K562 (cell line): ENCODE results near the gene GNG14. TPM values are rescaled to one million over a fixed set of nuclear protein-coding genes. Genes with fewer than 3 reads are reported as not detected.

Source experiments
- ATAC-seq: fragments of 200-7000 bp; cut with Tn5 transposase; 3 replicates; pipeline ENCODE4 v1.9.1; 2020; ENCODE audit warnings: moderate library complexity
- BruUV-seq: library from RNA; stranded (reverse); fragments of 400-500 nt; replicated peaks from 2 replicates; lab custom pipeline; 2021; lab: Mats Ljungman, UMichigan
- CTCF ChIA-PET: fragments of 300-600 bp; formaldehyde crosslinking; extraction: SDS; loops from one replicate; lab custom pipeline; 2021; ENCODE audit warnings: low intra/inter-chr PET ratio; lab: Yijun Ruan, JAX
- POLR2A ChIA-PET: fragments of 300-600, 350-650 bp; sonication (Branson Sonifier 250); formaldehyde crosslinking; extraction: SDS; loops from one replicate; lab custom pipeline; 2021; ENCODE audit warnings: antibody characterized with exemption, inconsistent platforms; lab: Yijun Ruan, JAX
- DNase-seq, 4 experiments: peaks; one replicate each; pipeline versions ENCODE4 v3.0.0 to v3.0.0-alpha.2; 2011 to 2018; ENCODE audit warnings: low spot score in 3 of 4, mixed read lengths in 3 of 4; ENCODE audit errors: extremely low read depth in 1 of 4
- FAIRE-seq: peaks from 2 replicates; lab custom pipeline; 2011; peaks lifted over from hg19 to GRCh38; lab: Jason Lieb, UNC
- H2AFZ ChIP-seq: 2 replicates; pipeline ENCODE4 v1.6.0; 2011; ENCODE audit warnings: low read depth, low read length, control low read depth, inconsistent platforms
- H3K27ac ChIP-seq: fragments of 200-600 bp; 3 replicates; pipeline ENCODE4 v1.8.0; 2011; ENCODE audit warnings: low read depth, mild to moderate bottlenecking, control low read depth, inconsistent platforms, low read length, moderate library complexity, mixed read lengths; ENCODE audit errors: extremely low read depth
- H3K27me3 ChIP-seq, 2 experiments: fragments of 300-600 bp in 1 of 2; 2 replicates in 1 of 2; 3 replicates in 1 of 2; pipeline versions ENCODE4 v1.6.0 to v1.8.0; 2011; ENCODE audit warnings: inconsistent platforms in 2 of 2, low read length in 2 of 2, mild to moderate bottlenecking in 1 of 2, mixed read lengths in 1 of 2, moderate library complexity in 1 of 2; ENCODE audit not compliant: control insufficient read depth in 2 of 2, insufficient read depth in 2 of 2
- H3K36me3 ChIP-seq: fragments of 300-600 bp; 3 replicates; pipeline ENCODE4 v1.8.0; 2011; ENCODE audit warnings: mild to moderate bottlenecking, low read length, inconsistent platforms; ENCODE audit not compliant: control insufficient read depth, insufficient read depth
- H3K4me1 ChIP-seq, 2 experiments: fragments of 200-600 bp in 1 of 2; replicated peaks in 1 of 2; 2 replicates in 1 of 2; 3 replicates in 1 of 2; pipeline versions ENCODE4 v1.5.1 to v1.8.0; 2011; ENCODE audit warnings: inconsistent platforms in 2 of 2, low read length in 2 of 2, mild to moderate bottlenecking in 1 of 2, mixed read lengths in 1 of 2, moderate library complexity in 1 of 2; ENCODE audit not compliant: control insufficient read depth in 2 of 2, insufficient read depth in 2 of 2
- H3K4me2 ChIP-seq: 2 replicates; pipeline ENCODE4 v1.6.1; 2011; ENCODE audit warnings: low read length, control low read depth, inconsistent platforms, mixed read lengths; ENCODE audit not compliant: insufficient read depth
- H3K4me3 ChIP-seq: fragments of 200-600 bp; sonication (generic), shearing (Covaris generic); 2 replicates; pipeline ENCODE4 v1.5.1; 2016; ENCODE audit warnings: control low read depth, inconsistent platforms
- H3K79me2 ChIP-seq: fragments of 200-600 bp; 3 replicates; pipeline ENCODE4 v1.8.0; 2011; ENCODE audit warnings: low read length, inconsistent platforms; ENCODE audit not compliant: control insufficient read depth, insufficient read depth
- H3K9ac ChIP-seq, 2 experiments: 2 replicates each; pipeline versions ENCODE4 v1.6.0 to v1.6.1; 2011; ENCODE audit warnings: low read depth in 2 of 2, low read length in 2 of 2, control low read depth in 1 of 2, inconsistent platforms in 1 of 2, mild to moderate bottlenecking in 1 of 2, mixed read lengths in 1 of 2; ENCODE audit not compliant: insufficient read depth in 1 of 2
- H3K9me1 ChIP-seq: one replicate; pipeline ENCODE4 v1.6.0; 2011; ENCODE audit warnings: inconsistent platforms, mild to moderate bottlenecking, low read length, moderate library complexity; ENCODE audit not compliant: control insufficient read depth, insufficient read depth
- H3K9me3 ChIP-seq: replicated peaks from 2 replicates; pipeline ENCODE4 v1.5.1; 2011; ENCODE audit warnings: low read depth, low read length, inconsistent platforms; ENCODE audit not compliant: control insufficient read depth, insufficient read depth
- H4K20me1 ChIP-seq: replicated peaks from 2 replicates; pipeline ENCODE4 v1.6.1; 2011; ENCODE audit warnings: low read length, inconsistent platforms, mixed read lengths; ENCODE audit not compliant: control insufficient read depth, insufficient read depth
- CBFB ChIP-seq: sonication (generic); formaldehyde crosslinking; IDR thresholded peaks from 2 replicates; pipeline ENCODE4 v1.4.0; 2020; ENCODE audit warnings: mild to moderate bottlenecking, missing genetic modification reagents
- CREBBP ChIP-seq: IDR thresholded peaks from one replicate; pipeline ENCODE4 v1.6.1; 2012; ENCODE audit warnings: low read depth, mild to moderate bottlenecking, control low read depth, inconsistent platforms, low read length
- FOXJ2 ChIP-seq: fragments of 200-800 bp; sonication (Bioruptor generic); IDR thresholded peaks from 2 replicates; pipeline ENCODE4 v1.6.1; 2016; ENCODE audit warnings: missing genetic modification characterization, missing compliant biosample characterization
- HDGF ChIP-seq: fragments of 450-650 bp; IDR thresholded peaks from 2 replicates; pipeline ENCODE4 v1.6.1; 2016
- NR2C2 ChIP-seq, 2 experiments: fragments of 200-800 bp in 1 of 2; sonication (Bioruptor generic) in 1 of 2; sonication (generic) in 1 of 2; formaldehyde crosslinking in 1 of 2; IDR thresholded peaks; 2 replicates each; pipeline versions ENCODE4 v1.6.1 to v1.8.0; 2016 to 2022; ENCODE audit warnings: mild to moderate bottlenecking in 1 of 2, missing compliant biosample characterization in 1 of 2, missing genetic modification characterization in 1 of 2, missing genetic modification reagents in 1 of 2
- POLR2AphosphoS2 ChIP-seq: IDR thresholded peaks from 2 replicates; pipeline ENCODE4 v1.6.1; 2012; ENCODE audit warnings: low read length, improper control_type of control experiment
- SAFB ChIP-seq: fragments of 200-400 bp; formaldehyde crosslinking; IDR thresholded peaks from 2 replicates; pipeline ENCODE4 v1.6.1; 2017; ENCODE audit warnings: low read depth, low read length, borderline replicate concordance
- ZBED1 ChIP-seq: IDR thresholded peaks from 2 replicates; pipeline ENCODE4 v1.6.1; 2014
- ZNF134 ChIP-seq: fragments of 250-450 bp; sonication (Bioruptor Pico); conservative IDR thresholded peaks from 2 replicates; pipeline ENCODE4 v1.4.0; 2020
- ZNF263 ChIP-seq: sonication (generic); formaldehyde crosslinking; IDR thresholded peaks from 2 replicates; pipeline ENCODE4 v1.8.0; 2022; ENCODE audit warnings: mild to moderate bottlenecking, missing genetic modification reagents, borderline replicate concordance
- ZNF384 ChIP-seq: IDR thresholded peaks from 2 replicates; pipeline ENCODE4 v1.6.1; 2012; ENCODE audit warnings: low read depth, low read length, improper control_type of control experiment
- ZNF584 ChIP-seq: fragments of 200-800 bp; sonication (Bioruptor generic); IDR thresholded peaks from 2 replicates; pipeline ENCODE4 v1.6.1; 2016; ENCODE audit warnings: low read depth, mild to moderate bottlenecking, missing genetic modification characterization, missing compliant biosample characterization
- WGBS: fragments of 100-300 bp; shearing (Covaris generic); methylation state at CpG from one replicate; pipeline ENCODE4 v1.1.6; 2016; ENCODE audit warnings: low coverage, mixed read lengths; ENCODE audit not compliant: insufficient coverage; ENCODE audit errors: missing lambda C conversion rate; 5-methylcytosine and 5-hydroxymethylcytosine counted together
- in situ Hi-C: fragments of 300-500 bp; cut with MboI; formaldehyde crosslinking; loops from 4 replicates; pipeline ENCODE4 v1.15.0; 2018; ENCODE audit warnings: inconsistent platforms, mixed read lengths
- intact Hi-C: fragments of 100-400 bp; cut with micrococcal nuclease; formaldehyde crosslinking; loops from 2 replicates; pipeline ENCODE4 v1.14.2; 2022
- polyA plus RNA-seq, 8 experiments: library from polyadenylated mRNA; depleted of rRNA in 4 of 8; stranded (reverse) in 5 of 8; unstranded in 3 of 8; fragments of >200 nt; fragmentation: Nextera tagmentation in 2 of 8; fragmentation: Illumina TruSeq in 1 of 8; extraction: Ambion mirVana in 2 of 8; extraction: Trizol in 1 of 8; gene quantifications; 2 replicates each; pipeline versions ENCODE4 v1.2.1 to v1.2.3, GENCODE V29; 2011 to 2014; ENCODE audit warnings: inconsistent platforms in 1 of 8, missing spikeins in 1 of 8
- total RNA-seq, 7 experiments: library from RNA; depleted of rRNA in 6 of 7; stranded (reverse); fragments of >200 nt in 6 of 7; fragmentation: Illumina TruSeq in 2 of 7; extraction: Trizol in 2 of 7; gene quantifications; 2 replicates each; pipeline versions ENCODE4 v1.2.1 to v1.2.3, GENCODE V29; 2011 to 2021; ENCODE audit warnings: low replicate concordance in 1 of 7
- TF ChIP-seq, protein P1 (sequence below): fragments of 450-650 bp; IDR thresholded peaks from 2 replicates; pipeline ENCODE4 v1.6.1; 2017; ENCODE audit warnings: mild to moderate bottlenecking, moderate library complexity
- TF ChIP-seq, protein P2 (sequence below): fragments of 250-450 bp; sonication (Bioruptor Pico); IDR thresholded peaks from 2 replicates; pipeline ENCODE4 v1.4.0; 2020

GNG14 gene
- total and polyA plus RNA-seq, 9 of the 15 experiments (the other 6 are each of a cell fraction or from before 2014, with no cell fraction given): not detected

GRCh38 chr19:12721656-12722565 is 34.1 kb downstream of the GNG14 start (continued):
- TF ChIP-seq CREBBP: no peak
- TF ChIP-seq, protein P1, sequence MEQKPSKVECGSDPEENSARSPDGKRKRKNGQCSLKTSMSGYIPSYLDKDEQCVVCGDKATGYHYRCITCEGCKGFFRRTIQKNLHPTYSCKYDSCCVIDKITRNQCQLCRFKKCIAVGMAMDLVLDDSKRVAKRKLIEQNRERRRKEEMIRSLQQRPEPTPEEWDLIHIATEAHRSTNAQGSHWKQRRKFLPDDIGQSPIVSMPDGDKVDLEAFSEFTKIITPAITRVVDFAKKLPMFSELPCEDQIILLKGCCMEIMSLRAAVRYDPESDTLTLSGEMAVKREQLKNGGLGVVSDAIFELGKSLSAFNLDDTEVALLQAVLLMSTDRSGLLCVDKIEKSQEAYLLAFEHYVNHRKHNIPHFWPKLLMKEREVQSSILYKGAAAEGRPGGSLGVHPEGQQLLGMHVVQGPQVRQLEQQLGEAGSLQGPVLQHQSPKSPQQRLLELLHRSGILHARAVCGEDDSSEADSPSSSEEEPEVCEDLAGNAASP: no peak
- no peak for TF ChIP-seq FOXJ2
- no peak for TF ChIP-seq POLR2AphosphoS2
- no peak for TF ChIP-seq ZNF134 (CRISPR knock-in tag)
- no peak for TF ChIP-seq SAFB
- TF ChIP-seq, all 486 proteins: peak for 22

- peak; percentile 88 to 100 (median 94) for DNase-seq
- WGBS: under 1% methylated on average over 30 of the region's 32 CpGs
- TF ChIP-seq HDGF: no peak
- TF ChIP-seq, protein P2, sequence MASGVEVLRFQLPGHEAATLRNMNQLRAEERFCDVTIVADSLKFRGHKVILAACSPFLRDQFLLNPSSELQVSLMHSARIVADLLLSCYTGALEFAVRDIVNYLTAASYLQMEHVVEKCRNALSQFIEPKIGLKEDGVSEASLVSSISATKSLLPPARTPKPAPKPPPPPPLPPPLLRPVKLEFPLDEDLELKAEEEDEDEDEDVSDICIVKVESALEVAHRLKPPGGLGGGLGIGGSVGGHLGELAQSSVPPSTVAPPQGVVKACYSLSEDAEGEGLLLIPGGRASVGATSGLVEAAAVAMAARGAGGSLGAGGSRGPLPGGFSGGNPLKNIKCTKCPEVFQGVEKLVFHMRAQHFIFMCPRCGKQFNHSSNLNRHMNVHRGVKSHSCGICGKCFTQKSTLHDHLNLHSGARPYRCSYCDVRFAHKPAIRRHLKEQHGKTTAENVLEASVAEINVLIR: peak; percentile 59; the same call in 1 of the 2 replicates
- TF ChIP-seq CBFB: peak; percentile 95
- TF ChIP-seq NR2C2 (CRISPR knock-in tag; IDR thresholded peaks at IDR 0.05): no peak
- peak; percentile 83 for TF ChIP-seq NR2C2 (tag; IDR thresholded peaks at IDR 0.05)
- peak; percentile 83; the same call in 1 of the 2 replicates for TF ChIP-seq ZNF263 (CRISPR knock-in tag)
- no peak for TF ChIP-seq ZBED1
- TF ChIP-seq ZNF384: peak; percentile 99
- TF ChIP-seq ZNF584: no peak
These were observed 35.0 kb downstream of the GNG14 start for GRCh38 chr19:12722566-12723380.

More at GRCh38 chr19:12722566-12723380, 35.0 kb downstream of the GNG14 start:
- intact Hi-C loops (loop anchor here (1.0 kb wide), 1 partner anchor 11 kb away; no protein-coding TSS in a partner anchor), in situ Hi-C loops (no loop called here)
- FAIRE-seq: peak; percentile 98
- H3K9ac ChIP-seq: peak overlapping the region; percentile 89 to 99
- BruUV-seq: TSS peak; percentile 97
- H3K27ac ChIP-seq: peak overlapping the region; percentile 87
- ATAC-seq: peak; percentile 83
- no peaks in the 10 kb centered on the region for H3K9me3 ChIP-seq
- H2AFZ ChIP-seq: peak overlapping the region; percentile 78
- peak overlapping the region; percentile 82 for H3K4me3 ChIP-seq
- H3K4me1 ChIP-seq: peaks cover 10 to 44% of the 10 kb centered on the region in 2 experiments; a peak in 3 of 5 replicates
- H4K20me1 ChIP-seq: peaks cover 17% of the 10 kb centered on the region; the same call in 1 of the 2 replicates
- ChIA-PET POLR2A (interaction anchor here (0.5 to 4.4 kb wide), 21 partner anchors 10 to 1361 kb away, joined by 3 to 50 read pairs (median 3); partner anchors contain the start of genes DHPS, GCDH, GET3 and JUNB), CTCF (no interaction called here)
- peaks cover 32% of the 10 kb centered on the region for H3K36me3 ChIP-seq
- H3K4me2 ChIP-seq: peak overlapping the region; percentile 92
- H3K9me1 ChIP-seq: peaks cover 3% of the 10 kb centered on the region
- H3K79me2 ChIP-seq: peaks cover 65% of the 10 kb centered on the region
- no peaks in the 10 kb centered on the region for H3K27me3 ChIP-seq
